HEK293 (cell line): ENCODE data around the gene ZNF821.

Experiments
- CTCF ChIP-seq: fragments of 450-650 bp; formaldehyde crosslinking; IDR thresholded peaks from 2 replicates; pipeline ENCODE4 v1.5.1; 2016; ENCODE audit warnings: missing biosample characterization, missing genetic modification characterization
- MEIS1 ChIP-seq: sonication (generic); formaldehyde crosslinking; IDR thresholded peaks from 2 replicates; pipeline ENCODE4 v1.8.1; 2022; ENCODE audit warnings: missing genetic modification reagents, mild to moderate bottlenecking, borderline replicate concordance
- TRIM28 ChIP-seq: IDR thresholded peaks from 2 replicates; pipeline ENCODE4 v1.6.1; 2011; ENCODE audit warnings: low read length, control low read depth, borderline replicate concordance
- YY1 ChIP-seq: fragments of 450-650 bp; formaldehyde crosslinking; IDR thresholded peaks from 2 replicates; pipeline ENCODE4 v1.5.1; 2018; ENCODE audit warnings: missing biosample characterization, missing genetic modification characterization
- ZBTB17 ChIP-seq: fragments of 450-650 bp; formaldehyde crosslinking; IDR thresholded peaks from 2 replicates; pipeline ENCODE4 v1.5.1; 2016; ENCODE audit warnings: missing biosample characterization, missing genetic modification characterization
- ZNF398 ChIP-seq: fragments of 450-650 bp; formaldehyde crosslinking; IDR thresholded peaks from 2 replicates; pipeline ENCODE4 v1.5.1; 2017; ENCODE audit warnings: missing biosample characterization, missing genetic modification characterization
- ZNF404 ChIP-seq: fragments of 450-650 bp; formaldehyde crosslinking; IDR thresholded peaks from 2 replicates; pipeline ENCODE4 v1.5.1; 2017; ENCODE audit warnings: missing biosample characterization, missing genetic modification characterization
- ZNF514 ChIP-seq: fragments of 450-650 bp; formaldehyde crosslinking; IDR thresholded peaks from 2 replicates; pipeline ENCODE4 v1.5.1; 2016; ENCODE audit warnings: missing biosample characterization, missing genetic modification characterization
- ZNF555 ChIP-seq: fragments of 450-650 bp; formaldehyde crosslinking; conservative IDR thresholded peaks from 2 replicates; pipeline ENCODE4 v1.5.1; 2017; ENCODE audit warnings: missing biosample characterization, mild to moderate bottlenecking, missing genetic modification characterization, inconsistent platforms
- ZNF560 ChIP-seq: fragments of 450-650 bp; formaldehyde crosslinking; IDR thresholded peaks from 2 replicates; pipeline ENCODE4 v1.5.1; 2017; ENCODE audit warnings: missing biosample characterization, missing genetic modification characterization, borderline replicate concordance
- TF ChIP-seq, protein P1 (sequence below): fragments of 450-650 bp; formaldehyde crosslinking; IDR thresholded peaks from 2 replicates; pipeline ENCODE4 v1.5.1; 2016; ENCODE audit warnings: missing biosample characterization, missing genetic modification characterization
- TF ChIP-seq, protein P2 (sequence below): sonication (generic); formaldehyde crosslinking; IDR thresholded peaks from 2 replicates; pipeline ENCODE4 v1.8.1; 2022; ENCODE audit warnings: mild to moderate bottlenecking, moderate library complexity, missing genetic modification reagents
- TF ChIP-seq, protein P3 (sequence below): fragments of 450-650 bp; formaldehyde crosslinking; IDR thresholded peaks from 2 replicates; pipeline ENCODE4 v1.5.1; 2016; ENCODE audit warnings: missing biosample characterization, missing genetic modification characterization, borderline replicate concordance

- no peak for TF ChIP-seq ZNF398 (tag by site-specific recombination)
- TF ChIP-seq, protein P1, sequence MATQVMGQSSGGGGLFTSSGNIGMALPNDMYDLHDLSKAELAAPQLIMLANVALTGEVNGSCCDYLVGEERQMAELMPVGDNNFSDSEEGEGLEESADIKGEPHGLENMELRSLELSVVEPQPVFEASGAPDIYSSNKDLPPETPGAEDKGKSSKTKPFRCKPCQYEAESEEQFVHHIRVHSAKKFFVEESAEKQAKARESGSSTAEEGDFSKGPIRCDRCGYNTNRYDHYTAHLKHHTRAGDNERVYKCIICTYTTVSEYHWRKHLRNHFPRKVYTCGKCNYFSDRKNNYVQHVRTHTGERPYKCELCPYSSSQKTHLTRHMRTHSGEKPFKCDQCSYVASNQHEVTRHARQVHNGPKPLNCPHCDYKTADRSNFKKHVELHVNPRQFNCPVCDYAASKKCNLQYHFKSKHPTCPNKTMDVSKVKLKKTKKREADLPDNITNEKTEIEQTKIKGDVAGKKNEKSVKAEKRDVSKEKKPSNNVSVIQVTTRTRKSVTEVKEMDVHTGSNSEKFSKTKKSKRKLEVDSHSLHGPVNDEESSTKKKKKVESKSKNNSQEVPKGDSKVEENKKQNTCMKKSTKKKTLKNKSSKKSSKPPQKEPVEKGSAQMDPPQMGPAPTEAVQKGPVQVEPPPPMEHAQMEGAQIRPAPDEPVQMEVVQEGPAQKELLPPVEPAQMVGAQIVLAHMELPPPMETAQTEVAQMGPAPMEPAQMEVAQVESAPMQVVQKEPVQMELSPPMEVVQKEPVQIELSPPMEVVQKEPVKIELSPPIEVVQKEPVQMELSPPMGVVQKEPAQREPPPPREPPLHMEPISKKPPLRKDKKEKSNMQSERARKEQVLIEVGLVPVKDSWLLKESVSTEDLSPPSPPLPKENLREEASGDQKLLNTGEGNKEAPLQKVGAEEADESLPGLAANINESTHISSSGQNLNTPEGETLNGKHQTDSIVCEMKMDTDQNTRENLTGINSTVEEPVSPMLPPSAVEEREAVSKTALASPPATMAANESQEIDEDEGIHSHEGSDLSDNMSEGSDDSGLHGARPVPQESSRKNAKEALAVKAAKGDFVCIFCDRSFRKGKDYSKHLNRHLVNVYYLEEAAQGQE (tag by site-specific recombination): no peak
- no peak for TF ChIP-seq YY1
- TF ChIP-seq CTCF (tag by site-specific recombination): no peak
- TF ChIP-seq ZBTB17 (tag by site-specific recombination): no peak
- TF ChIP-seq MEIS1 (CRISPR knock-in tag): no peak
- no peak for TF ChIP-seq ZNF514 (tag by site-specific recombination)
- TF ChIP-seq ZNF560 (tag by site-specific recombination): no peak
- TF ChIP-seq ZNF404 (tag by site-specific recombination): no peak
- TF ChIP-seq TRIM28: no peak
- TF ChIP-seq ZNF555: no peak
- TF ChIP-seq, protein P2, sequence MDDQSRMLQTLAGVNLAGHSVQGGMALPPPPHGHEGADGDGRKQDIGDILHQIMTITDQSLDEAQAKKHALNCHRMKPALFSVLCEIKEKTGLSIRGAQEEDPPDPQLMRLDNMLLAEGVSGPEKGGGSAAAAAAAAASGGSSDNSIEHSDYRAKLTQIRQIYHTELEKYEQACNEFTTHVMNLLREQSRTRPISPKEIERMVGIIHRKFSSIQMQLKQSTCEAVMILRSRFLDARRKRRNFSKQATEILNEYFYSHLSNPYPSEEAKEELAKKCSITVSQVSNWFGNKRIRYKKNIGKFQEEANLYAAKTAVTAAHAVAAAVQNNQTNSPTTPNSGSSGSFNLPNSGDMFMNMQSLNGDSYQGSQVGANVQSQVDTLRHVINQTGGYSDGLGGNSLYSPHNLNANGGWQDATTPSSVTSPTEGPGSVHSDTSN (CRISPR knock-in tag): no peak
- TF ChIP-seq, protein P3, sequence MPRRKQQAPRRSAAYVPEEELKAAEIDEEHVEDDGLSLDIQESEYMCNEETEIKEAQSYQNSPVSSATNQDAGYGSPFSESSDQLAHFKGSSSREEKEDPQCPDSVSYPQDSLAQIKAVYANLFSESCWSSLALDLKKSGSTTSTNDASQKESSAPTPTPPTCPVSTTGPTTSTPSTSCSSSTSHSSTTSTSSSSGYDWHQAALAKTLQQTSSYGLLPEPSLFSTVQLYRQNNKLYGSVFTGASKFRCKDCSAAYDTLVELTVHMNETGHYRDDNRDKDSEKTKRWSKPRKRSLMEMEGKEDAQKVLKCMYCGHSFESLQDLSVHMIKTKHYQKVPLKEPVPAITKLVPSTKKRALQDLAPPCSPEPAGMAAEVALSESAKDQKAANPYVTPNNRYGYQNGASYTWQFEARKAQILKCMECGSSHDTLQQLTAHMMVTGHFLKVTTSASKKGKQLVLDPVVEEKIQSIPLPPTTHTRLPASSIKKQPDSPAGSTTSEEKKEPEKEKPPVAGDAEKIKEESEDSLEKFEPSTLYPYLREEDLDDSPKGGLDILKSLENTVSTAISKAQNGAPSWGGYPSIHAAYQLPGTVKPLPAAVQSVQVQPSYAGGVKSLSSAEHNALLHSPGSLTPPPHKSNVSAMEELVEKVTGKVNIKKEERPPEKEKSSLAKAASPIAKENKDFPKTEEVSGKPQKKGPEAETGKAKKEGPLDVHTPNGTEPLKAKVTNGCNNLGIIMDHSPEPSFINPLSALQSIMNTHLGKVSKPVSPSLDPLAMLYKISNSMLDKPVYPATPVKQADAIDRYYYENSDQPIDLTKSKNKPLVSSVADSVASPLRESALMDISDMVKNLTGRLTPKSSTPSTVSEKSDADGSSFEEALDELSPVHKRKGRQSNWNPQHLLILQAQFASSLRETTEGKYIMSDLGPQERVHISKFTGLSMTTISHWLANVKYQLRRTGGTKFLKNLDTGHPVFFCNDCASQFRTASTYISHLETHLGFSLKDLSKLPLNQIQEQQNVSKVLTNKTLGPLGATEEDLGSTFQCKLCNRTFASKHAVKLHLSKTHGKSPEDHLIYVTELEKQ: no peak
Observed at GRCh38 chr16:71851746-71852145, 32.2 kb downstream of the ZNF821 start.
